Calu3 (cell line): Measurements from ENCODE around the gene LHFPL6. TPM values are rescaled to one million over a fixed set of nuclear protein-coding genes. Genes with fewer than 3 reads are reported as not detected.

ENCODE experiments used
- BruUV-seq: library from RNA; stranded (reverse); fragments of 400-500 nt; replicated peaks from 2 replicates; lab custom pipeline; 2021; lab: Mats Ljungman, UMichigan
- CTCF ChIA-PET: fragments of 300-600 bp; sonication (Branson Sonifier 250); formaldehyde crosslinking; loops from one replicate; lab custom pipeline; 2022; ENCODE audit warnings: antibody characterized with exemption; lab: Charles Lee
- DNase-seq: peaks from one replicate; pipeline ENCODE4 v3.0.0; 2022
- H3K27ac Mint-ChIP-seq: one replicate; pipeline ENCODE4 v1.8.0; 2022; ENCODE audit warnings: mixed read lengths; ENCODE audit not compliant: unreplicated experiment
- H3K27me3 Mint-ChIP-seq: one replicate; pipeline ENCODE4 v1.8.0; 2022; ENCODE audit warnings: mixed read lengths; ENCODE audit not compliant: unreplicated experiment
- H3K36me3 Mint-ChIP-seq: one replicate; pipeline ENCODE4 v1.8.0; 2022; ENCODE audit warnings: mild to moderate bottlenecking, moderate library complexity, mixed read lengths; ENCODE audit not compliant: insufficient read depth, unreplicated experiment
- H3K4me1 Mint-ChIP-seq: one replicate; pipeline ENCODE4 v1.8.0; 2022; ENCODE audit warnings: mild to moderate bottlenecking, low read depth, mixed read lengths; ENCODE audit not compliant: unreplicated experiment
- H3K4me3 Mint-ChIP-seq: one replicate; pipeline ENCODE4 v1.8.0; 2022; ENCODE audit warnings: mild to moderate bottlenecking, low read depth, moderate library complexity, mixed read lengths; ENCODE audit not compliant: unreplicated experiment
- H3K9me3 Mint-ChIP-seq: one replicate; pipeline ENCODE4 v1.8.0; 2022; ENCODE audit warnings: low read depth, mixed read lengths; ENCODE audit not compliant: unreplicated experiment
- intact Hi-C: fragments of 100-400 bp; cut with micrococcal nuclease; formaldehyde crosslinking; loops from one replicate; pipeline ENCODE4 v1.10.0; 2022; ENCODE audit not compliant: unreplicated experiment
- total RNA-seq: library from RNA; stranded (reverse); gene quantifications from 2 replicates; pipeline ENCODE4 v1.2.3, GENCODE V29; 2022
- TF ChIP-seq, protein P1 (sequence below): fragments of 200-600 bp; IDR thresholded peaks from one replicate; pipeline ENCODE4 v1.8.0; 2022; ENCODE audit warnings: antibody characterized with exemption; ENCODE audit not compliant: unreplicated experiment

LHFPL6 gene
- total RNA-seq, 1 experiment from 2014 or later = not detected

DNA sequence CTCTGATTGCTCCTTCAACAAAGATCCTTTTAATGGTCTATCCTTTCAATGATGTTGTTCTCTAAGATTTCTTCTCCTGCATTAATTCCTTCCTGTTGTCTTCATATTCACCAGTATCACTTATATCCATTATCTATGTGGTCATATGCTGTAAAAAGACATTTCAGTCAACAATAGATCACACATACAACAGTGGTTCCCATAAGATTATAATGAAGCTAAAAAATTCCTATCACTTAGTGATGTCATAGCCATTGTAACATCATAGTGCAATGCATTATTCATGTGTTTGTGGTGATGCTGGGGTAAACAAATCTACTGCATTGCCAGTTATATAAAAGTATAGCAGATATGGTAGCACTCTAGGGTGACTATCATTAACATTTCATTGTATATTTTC is 266.1 kb downstream of the LHFPL6 start:
- intact Hi-C loops = no loop called here
- no TSS peak for BruUV-seq
- TF ChIP-seq, protein P1, sequence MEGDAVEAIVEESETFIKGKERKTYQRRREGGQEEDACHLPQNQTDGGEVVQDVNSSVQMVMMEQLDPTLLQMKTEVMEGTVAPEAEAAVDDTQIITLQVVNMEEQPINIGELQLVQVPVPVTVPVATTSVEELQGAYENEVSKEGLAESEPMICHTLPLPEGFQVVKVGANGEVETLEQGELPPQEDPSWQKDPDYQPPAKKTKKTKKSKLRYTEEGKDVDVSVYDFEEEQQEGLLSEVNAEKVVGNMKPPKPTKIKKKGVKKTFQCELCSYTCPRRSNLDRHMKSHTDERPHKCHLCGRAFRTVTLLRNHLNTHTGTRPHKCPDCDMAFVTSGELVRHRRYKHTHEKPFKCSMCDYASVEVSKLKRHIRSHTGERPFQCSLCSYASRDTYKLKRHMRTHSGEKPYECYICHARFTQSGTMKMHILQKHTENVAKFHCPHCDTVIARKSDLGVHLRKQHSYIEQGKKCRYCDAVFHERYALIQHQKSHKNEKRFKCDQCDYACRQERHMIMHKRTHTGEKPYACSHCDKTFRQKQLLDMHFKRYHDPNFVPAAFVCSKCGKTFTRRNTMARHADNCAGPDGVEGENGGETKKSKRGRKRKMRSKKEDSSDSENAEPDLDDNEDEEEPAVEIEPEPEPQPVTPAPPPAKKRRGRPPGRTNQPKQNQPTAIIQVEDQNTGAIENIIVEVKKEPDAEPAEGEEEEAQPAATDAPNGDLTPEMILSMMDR = no peak
- DNase-seq = no peak
- Mint-ChIP-seq H3K4me1 (no peaks in the 10 kb centered on the region), H3K27me3 (peaks cover 14% of the 10 kb centered on the region), H3K9me3 (no peaks in the 10 kb centered on the region), H3K4me3 (no peak overlapping the region), H3K36me3 (no peaks in the 10 kb centered on the region), H3K27ac (no peak overlapping the region)
- CTCF ChIA-PET = no interaction called here

DNA sequence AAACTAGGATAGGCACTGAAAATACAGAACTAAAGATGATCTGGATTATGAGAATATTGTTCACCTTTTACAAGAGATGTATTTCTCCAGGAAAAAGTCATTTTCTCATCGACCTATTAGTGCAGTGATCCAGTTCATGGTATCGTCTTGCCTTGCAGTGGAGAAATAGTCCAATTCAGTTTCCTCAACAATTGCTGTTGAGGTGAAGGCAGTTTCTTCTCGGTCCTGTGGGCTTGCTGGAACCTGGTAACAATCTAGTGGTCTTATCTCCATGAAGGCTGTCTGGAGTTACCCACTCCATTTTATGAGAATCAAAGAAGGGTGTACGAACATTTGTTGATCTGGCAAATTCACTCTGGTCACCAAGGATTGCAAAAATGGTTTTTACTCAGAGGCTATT is 266.8 kb downstream of the LHFPL6 start:
- CTCF ChIA-PET = no interaction called here

DNA sequence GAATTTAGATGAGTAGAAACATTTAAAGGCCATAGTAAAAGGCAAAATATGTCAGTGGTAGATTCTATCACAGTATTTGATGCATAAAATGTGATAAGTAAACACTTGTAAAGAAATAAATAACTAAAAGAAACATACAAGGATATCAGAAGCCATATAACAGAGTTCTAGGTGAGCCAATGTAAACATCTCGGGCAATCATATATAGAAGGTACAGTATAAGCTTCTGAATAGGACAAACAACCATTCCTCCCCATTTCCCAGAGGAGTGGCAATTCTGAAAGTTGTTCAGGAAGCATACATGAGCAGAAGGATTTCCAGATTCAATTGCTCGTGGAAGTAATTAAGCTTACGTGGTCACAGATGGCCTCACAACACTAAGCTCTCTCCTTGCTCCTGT is 267.3 kb downstream of the LHFPL6 start:
- DNase-seq = no peak
- Mint-ChIP-seq H3K27ac (no peak overlapping the region), H3K36me3 (no peaks in the 10 kb centered on the region), H3K9me3 (no peaks in the 10 kb centered on the region), H3K4me3 (no peak overlapping the region), H3K27me3 (peaks cover 14% of the 10 kb centered on the region), H3K4me1 (no peaks in the 10 kb centered on the region)
- no TSS peak for BruUV-seq
- intact Hi-C loops = no loop called here
- CTCF ChIA-PET = no interaction called here
- TF ChIP-seq, protein P1 = no peak

More for the DNA sequence above, 266.8 kb downstream of the LHFPL6 start:
- Mint-ChIP-seq H3K27ac (no peak overlapping the region), H3K9me3 (no peaks in the 10 kb centered on the region), H3K27me3 (peaks cover 14% of the 10 kb centered on the region), H3K4me1 (no peaks in the 10 kb centered on the region), H3K4me3 (no peak overlapping the region), H3K36me3 (no peaks in the 10 kb centered on the region)
- no TSS peak for BruUV-seq
- TF ChIP-seq, protein P1 = no peak
- DNase-seq = no peak
- intact Hi-C loops = no loop called here

DNA sequence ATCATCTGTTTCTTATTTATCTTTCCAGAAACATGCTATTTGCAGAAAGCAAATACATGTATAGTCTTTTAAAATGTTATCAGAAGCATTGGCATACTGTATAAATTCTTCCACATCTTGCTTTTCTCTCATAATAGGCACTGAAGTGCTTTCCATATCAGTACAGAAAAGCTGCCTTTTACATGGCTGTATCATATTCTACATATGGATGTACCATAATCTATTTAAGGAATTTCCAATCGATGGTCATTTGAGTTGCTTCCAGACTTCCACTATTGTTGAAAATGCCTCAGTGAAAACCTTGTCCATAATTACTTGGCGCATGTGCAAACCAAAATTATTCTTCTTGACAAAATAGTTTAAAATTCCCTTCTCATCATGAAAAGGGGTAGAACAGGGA is 272.5 kb downstream of the LHFPL6 start:
- H3K9me3 Mint-ChIP-seq = no peaks in the 10 kb centered on the region
- H3K4me3 Mint-ChIP-seq = no peak overlapping the region
- no peaks in the 10 kb centered on the region for H3K4me1 Mint-ChIP-seq
- intact Hi-C loops = no loop called here
- TF ChIP-seq, protein P1 = no peak
- H3K36me3 Mint-ChIP-seq = no peaks in the 10 kb centered on the region
- no peaks in the 10 kb centered on the region for H3K27me3 Mint-ChIP-seq
- DNase-seq = no peak
- BruUV-seq = no TSS peak
- no peak overlapping the region for H3K27ac Mint-ChIP-seq
- CTCF ChIA-PET = no interaction called here
